HG03135 (cell line): ENCODE results near the gene MYO1F.
"Not testable (repeated sequence)": the region's sequence is repeated elsewhere in the genome, so short reads cannot be mapped to it uniquely, and the experiment has no call there.

Experiments
- ATAC-seq: cut with Tn5 transposase; IDR thresholded peaks from one replicate; pipeline ENCODE4 v1.9.1; 2021; ENCODE audit warnings: mild to moderate bottlenecking, moderate library complexity; ENCODE audit not compliant: unreplicated experiment

The MYO1F gene

GRCh38 chr19:8567522-8568172 is 9.6 kb downstream of the MYO1F start:
- ATAC-seq = no peak

- ATAC-seq = no peak
These were observed 10.4 kb downstream of the MYO1F start for GRCh38 chr19:8566855-8567254.

DNA sequence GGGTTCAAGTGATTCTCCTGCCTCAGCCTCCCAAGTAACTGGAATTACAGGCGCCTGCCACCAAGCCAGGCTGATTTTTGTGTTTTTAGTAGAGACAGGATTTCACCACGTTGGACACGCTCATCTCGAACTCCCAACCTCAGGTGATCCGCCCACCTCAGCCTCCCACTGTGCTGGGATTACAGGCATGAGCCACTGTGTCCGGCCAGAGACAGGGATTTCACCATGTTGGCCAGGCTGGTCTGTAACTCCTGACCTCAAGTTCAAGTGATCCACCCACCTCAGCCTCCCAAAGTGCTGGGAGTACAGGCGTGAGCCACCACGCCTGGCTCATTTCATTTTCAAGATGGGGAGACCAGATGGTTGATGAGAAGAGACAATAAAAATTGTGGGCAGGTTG is 12.4 kb downstream of the MYO1F start:
- ATAC-seq = not testable (repeated sequence)

GRCh38 chr19:8561075-8561764 is 16.0 kb downstream of the MYO1F start:
- ATAC-seq = no peak

- ATAC-seq = no peak
These were observed 18.9 kb downstream of the MYO1F start for GRCh38 chr19:8558325-8558724.

- no peak for ATAC-seq
These were observed 19.5 kb downstream of the MYO1F start for GRCh38 chr19:8557642-8558238.

GRCh38 chr19:8553729-8554128 is 23.5 kb downstream of the MYO1F start:
- not testable (repeated sequence) for ATAC-seq

GRCh38 chr19:8552810-8553209 is 24.4 kb downstream of the MYO1F start:
- ATAC-seq = no peak

DNA sequence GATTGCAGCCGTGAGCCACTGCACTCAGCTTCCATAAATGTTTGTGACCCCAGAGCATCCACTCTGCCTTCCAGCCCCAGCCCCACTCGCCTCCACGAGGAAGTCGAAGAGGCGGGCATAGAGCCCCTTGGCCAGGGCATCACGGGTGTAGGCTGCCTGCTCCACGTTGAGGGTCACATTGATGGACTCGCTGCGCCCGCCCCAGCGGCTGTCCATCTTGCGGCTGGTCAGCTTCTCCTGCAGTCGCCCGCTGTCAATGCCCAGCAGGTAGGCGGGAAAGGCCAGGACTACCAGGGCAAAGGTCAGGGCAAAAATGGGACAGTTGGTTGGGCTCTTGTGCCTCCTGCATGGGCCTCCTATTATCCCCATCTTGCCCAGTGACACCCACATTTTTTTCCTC is 27.2 kb downstream of the MYO1F start:
- no peak for ATAC-seq

DNA sequence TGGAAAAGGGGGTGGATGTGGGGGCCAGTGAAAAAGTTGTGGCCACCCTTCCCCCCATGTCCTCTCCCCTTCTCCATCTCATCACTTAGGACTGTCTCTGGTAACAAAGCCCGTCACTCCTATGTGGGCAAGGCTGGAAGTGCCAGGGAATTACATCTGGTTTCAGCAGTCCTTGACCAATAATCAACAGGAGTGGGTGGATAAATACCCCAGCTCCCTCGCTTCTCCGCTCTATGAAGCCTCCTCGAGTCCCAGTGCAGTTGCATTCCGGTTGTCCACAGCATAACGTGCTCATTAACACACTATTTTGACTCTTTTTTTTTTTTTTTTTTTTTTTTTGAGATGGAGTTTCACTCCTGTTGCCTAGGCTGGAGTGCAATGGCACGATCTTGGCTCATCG is 31.5 kb downstream of the MYO1F start:
- ATAC-seq = no peak

DNA sequence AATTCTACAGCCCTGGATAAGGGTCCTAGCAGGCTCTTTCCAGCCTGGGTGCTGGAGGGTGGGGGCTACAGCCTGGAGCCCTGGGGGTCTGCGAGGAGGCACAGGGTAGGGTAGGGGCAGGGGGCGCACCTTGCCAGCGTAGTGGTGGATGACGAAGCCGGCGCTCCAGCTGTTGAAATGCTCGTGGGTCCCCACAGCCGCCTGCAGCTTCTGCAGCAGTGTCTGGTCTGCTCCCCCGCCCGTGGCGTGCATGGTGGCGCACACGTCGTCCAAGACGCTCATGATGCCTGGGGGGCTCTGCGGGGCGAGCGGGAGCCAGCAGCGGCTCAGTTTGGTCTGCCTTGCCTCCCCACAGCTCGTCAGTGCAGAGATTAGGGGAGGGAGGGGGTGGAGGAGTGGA is 33.1 kb downstream of the MYO1F start:
- ATAC-seq = no peak

DNA sequence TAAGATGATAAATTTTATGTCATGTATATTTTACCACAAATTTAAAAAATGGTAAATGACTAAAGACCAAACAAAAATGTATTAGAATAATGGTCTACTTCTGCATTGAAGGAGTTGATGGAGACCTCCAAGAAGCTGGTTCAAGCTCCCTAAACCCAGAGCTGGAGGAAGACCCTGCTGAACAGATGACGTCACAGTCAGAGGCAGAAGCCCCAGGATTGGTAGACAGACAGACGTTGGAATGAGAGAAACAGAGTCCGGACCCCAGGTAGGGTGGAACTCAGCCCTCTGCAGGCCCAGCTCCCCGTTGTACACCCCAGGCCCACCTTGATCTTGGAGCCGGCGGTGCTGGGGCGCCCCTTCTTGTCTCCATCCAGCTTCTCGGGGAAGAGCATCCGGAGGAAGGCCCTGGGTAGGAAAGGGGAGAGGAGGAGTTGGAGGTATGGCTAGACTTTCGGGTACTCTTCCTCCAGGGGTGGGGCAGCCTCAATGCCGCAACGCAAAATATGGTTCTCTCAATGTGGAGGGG is 37.6 kb downstream of the MYO1F start:
- ATAC-seq = no peak

DNA sequence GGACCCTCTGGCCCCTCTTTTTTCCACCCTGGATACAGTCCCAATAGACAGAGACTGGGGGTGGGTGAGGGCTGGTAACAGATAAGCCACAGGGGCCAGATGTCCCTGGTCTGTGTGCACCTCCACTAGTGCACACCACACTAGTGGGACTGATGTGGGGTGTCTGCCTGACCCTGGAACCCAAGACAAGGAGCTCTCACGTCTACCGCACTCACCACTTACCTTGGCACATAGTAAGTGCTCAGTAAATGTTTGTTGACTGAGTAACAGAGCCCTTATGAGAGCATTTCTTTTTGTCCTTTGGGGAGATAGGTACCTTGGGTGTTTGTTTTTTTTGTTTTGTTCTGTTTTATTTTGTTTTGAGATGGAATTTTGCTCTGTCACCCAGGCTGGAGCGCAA is 40.1 kb downstream of the MYO1F start:
- no peak for ATAC-seq

GRCh38 chr19:8536282-8536681 is 41.0 kb downstream of the MYO1F start:
- no peak for ATAC-seq

GRCh38 chr19:8532225-8532624 is 45.0 kb downstream of the MYO1F start:
- no peak for ATAC-seq

- ATAC-seq = no peak
These were observed 45.8 kb downstream of the MYO1F start for GRCh38 chr19:8531470-8531869.

DNA sequence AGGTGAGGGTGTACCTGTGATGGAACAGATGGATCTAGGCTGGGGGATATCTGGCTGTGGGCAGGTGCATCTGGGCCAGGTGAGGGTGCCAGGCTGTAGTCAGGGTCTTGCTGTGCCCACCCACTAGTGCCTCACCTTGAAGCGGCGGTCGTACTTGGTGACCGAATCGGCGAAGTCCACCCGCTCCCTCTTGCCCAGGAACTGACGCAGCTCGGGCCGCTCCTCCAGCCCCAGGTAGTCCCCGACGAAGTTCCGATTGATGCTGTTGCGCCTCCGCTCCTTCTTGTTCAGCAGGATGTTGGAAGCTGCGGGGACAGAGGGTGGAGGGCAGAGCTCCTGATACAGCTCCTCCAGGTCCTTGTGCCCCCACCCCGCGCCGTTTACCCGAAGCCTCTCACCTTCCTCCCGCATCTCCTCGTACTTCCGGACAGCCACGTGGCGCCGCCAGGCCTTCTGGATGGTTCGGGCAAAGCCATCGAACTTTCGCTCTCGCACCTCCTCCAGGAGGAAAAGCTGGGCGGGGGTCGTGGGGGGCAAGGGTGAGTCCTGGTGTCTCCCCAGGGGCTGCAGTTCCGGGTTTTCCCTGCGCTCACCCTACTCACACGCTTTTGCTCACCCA is 47.1 kb downstream of the MYO1F start:
- no peak for ATAC-seq

DNA sequence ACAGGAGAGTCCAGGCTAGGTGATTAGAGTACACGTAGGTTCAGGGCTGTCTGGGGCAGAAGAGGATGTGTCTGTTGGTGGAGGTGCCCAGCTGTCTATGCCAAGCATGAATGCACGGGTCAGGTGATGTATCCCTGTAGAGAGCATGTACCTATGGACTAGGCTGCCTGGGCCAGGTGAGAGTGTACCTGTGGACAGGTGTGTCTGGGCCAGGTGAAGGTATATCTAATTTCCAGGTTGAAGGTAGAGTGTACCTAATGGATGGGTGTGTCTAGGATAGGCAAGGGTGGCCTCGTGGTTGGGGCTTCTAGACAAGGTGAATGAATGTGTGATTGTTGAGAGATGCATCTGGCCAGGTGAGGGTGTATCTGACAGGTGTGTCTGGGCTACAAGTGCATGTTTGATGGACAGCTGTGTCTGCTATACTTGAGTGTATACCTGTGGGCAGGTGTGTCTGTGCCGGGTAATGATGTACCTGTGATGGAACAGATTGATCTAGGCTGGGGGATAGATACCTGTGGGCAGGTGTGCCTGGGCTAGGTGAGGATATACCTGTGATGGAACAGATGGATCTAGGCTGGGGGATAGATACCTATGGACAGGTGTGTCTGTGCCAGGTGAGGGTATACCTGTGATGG is 47.8 kb downstream of the MYO1F start:
- ATAC-seq = no peak

GRCh38 chr19:8528500-8528899 is 48.7 kb downstream of the MYO1F start:
- ATAC-seq = no peak

- no peak for ATAC-seq
These were observed 50.7 kb downstream of the MYO1F start for GRCh38 chr19:8526345-8527091.

- no peak for ATAC-seq
These were observed 51.9 kb downstream of the MYO1F start for GRCh38 chr19:8525401-8525684.
